GM21423 (cell line): ENCODE results near the gene HOXA9.

Source experiments
- ATAC-seq: cut with Tn5 transposase; IDR thresholded peaks from one replicate; pipeline ENCODE4 v1.9.1; 2021; ENCODE audit warnings: mild to moderate bottlenecking, moderate library complexity; ENCODE audit not compliant: unreplicated experiment

The HOXA9 gene

GRCh38 chr7:27155816-27156507 is 9.4 kb downstream of the HOXA9 start:
- ATAC-seq = no peak

DNA sequence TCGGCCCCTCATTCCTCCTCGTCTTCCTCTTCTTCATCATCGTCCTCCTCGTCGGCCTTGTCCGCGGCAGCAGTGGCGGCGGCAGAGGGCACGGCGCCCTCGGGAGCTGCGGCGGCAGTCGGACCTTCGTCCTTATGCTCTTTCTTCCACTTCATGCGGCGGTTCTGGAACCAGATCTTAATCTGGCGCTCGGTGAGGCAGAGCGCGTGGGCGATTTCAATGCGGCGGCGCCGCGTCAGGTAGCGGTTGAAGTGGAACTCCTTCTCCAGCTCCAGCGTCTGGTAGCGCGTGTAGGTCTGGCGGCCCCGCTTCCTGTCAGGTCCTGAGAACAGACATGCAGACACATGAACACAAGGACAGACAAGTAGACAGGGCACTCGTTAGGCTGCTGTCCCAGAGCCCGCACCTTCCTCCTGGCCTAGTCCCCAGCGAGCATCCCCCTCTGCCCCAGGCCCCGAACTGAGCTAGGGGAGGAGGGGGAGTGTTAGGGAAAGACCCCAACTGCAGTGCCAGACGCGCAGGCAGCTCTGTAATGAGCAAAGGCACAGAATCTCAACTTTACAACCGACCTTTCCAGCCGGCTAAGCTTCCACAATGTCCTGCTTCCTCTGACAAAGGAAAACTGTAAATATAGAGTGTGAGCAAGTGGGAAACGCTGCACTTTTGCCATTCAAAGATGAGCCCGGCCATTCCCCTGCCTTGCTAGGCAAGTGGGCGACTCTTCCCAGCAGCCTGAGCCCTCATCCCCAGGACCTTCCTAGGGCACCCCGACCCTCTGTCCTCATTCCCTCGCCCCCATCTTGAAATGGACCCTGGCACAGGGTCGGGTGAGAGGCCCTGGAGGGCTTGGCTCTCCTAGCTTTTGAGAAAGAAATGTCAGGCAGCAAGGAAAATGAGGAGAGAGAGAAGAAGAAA is 10.2 kb downstream of the HOXA9 start:
- no peak for ATAC-seq

DNA sequence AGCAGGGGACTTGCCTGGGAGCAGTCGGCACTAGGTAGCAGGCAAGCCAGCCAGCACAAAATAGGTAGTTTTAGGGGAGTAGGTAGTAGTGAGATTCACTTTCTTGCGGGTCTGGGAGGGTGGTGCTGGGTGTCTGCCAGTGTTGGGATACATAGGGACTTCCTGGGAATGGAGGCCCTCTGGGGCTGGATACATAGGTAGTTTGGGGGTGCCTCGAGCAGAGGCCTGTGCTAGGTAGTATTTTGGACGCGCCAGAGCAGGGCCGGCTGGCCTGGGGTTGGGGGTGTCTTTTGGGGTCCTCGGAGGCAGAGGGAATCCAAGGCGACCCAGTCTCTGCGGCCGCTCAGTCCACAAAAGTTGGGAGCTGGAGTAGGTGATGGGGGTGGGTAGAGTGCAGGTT is 11.0 kb downstream of the HOXA9 start:
- no peak for ATAC-seq

GRCh38 chr7:27153526-27153925 is 11.8 kb downstream of the HOXA9 start:
- no peak for ATAC-seq

GRCh38 chr7:27152816-27153442 is 12.4 kb downstream of the HOXA9 start:
- ATAC-seq = no peak

GRCh38 chr7:27151931-27152815 is 13.2 kb downstream of the HOXA9 start, which contains the start of gene HOXA3:
HOXA3 (minus strand) TSS chr7:27152583; CDS start chr7:27110640, 41,943 bp downstream.
- ATAC-seq = no peak

- ATAC-seq = no peak
These were observed 13.9 kb downstream of the HOXA9 start for GRCh38 chr7:27151341-27151930.

- peak; percentile 83 for ATAC-seq
These were observed 14.6 kb downstream of the HOXA9 start for GRCh38 chr7:27150568-27151340.

- no peak for ATAC-seq
These were observed 15.3 kb downstream of the HOXA9 start for GRCh38 chr7:27149842-27150567.

GRCh38 chr7:27148756-27149641 is 16.3 kb downstream of the HOXA9 start:
- ATAC-seq = no peak

DNA sequence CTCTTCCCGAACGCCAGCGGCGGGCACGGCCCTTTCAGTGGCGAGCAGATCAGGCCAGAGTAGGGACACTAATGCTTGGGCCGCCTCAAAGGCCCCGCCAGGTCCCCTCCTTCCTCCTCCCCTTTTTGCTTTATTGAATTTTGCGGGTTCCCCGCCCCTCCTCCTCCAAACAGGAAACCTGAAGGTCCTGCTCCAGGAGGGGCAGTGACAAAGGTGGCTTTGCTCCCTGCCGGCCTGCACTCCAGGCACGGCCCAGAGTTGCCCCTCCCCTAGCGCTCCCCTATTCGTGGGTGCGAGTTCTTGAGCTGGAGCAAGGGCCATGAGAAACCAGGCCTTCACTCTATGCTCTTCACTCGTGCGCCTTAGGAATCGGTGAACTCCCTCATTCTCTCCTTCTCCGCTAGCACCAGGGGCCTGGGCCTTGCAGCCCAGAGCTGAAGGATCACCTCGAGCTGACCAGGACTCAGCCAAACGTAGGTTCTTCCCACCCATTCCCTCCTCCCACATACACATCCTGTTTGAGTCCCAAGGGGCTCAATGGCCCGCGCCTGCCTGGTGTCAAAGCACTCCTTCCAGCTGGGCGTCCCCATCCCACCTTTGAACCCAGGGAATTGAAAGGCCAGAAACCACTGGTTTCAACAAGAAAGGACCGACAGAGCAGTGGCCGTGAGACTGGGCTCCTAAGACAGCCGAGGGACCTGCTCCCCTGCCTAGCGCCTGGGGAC is 17.1 kb downstream of the HOXA9 start:
- ATAC-seq = no peak

- no peak for ATAC-seq
These were observed 17.9 kb downstream of the HOXA9 start, which contains the start of gene HOXA6 for GRCh38 chr7:27147199-27148030. HOXA6 (minus strand) TSS chr7:27147774; CDS start chr7:27147749, 25 bp downstream.

DNA sequence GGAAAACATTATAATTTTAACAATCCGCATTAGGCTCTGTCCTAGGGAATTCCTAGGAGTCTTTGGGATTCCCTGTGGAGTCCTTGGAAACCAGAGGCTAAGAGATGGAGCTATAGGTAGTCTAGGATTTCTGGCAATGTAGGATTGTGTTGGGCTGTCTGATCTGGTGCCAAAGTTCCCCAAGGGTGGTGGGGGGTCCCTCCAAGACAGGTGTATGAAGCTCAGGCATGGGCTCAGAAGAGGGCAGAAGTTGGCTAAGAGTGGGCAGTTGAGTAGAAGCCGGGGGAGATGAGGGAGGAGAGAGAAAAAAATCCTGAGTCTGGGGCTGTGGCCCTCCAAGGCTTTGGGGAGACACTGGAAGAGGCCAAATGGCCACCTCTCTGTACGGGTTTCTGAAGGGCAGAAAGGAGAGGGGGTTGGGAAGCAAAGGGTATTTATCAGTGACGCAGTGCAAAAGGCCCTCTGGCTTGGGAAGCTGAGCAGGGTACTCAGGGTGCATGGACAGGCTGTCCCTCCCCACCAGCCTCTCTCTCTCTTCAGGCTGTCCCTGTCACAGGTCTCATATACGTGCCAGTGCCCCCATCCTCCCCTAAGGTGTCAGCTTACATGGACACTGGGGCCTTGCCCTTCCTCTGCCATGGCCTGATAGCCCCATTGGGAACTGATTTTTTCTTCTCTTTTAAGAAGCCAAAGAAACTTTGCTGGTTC is 18.7 kb downstream of the HOXA9 start:
- ATAC-seq = no peak

GRCh38 chr7:27145914-27146412 is 19.4 kb downstream of the HOXA9 start:
- no peak for ATAC-seq

- no peak for ATAC-seq
These were observed 20.0 kb downstream of the HOXA9 start for GRCh38 chr7:27145165-27145913.
